Neural cell (in vitro differentiated cells): ENCODE data around the gene ATXN2.

Experiments
- CTCF ChIP-seq: fragments of 450-650 bp; IDR thresholded peaks from 2 replicates; pipeline ENCODE4 v1.5.1; 2014; ENCODE audit warnings: antibody characterized with exemption, mild to moderate bottlenecking, moderate library complexity; ENCODE audit not compliant: poor library complexity, severe bottlenecking
- EZH2 ChIP-seq: fragments of 200-600, 300-800 bp; shearing (Covaris generic), sonication (generic); IDR thresholded peaks from 2 replicates; pipeline ENCODE4 v1.6.1; 2014; ENCODE audit warnings: antibody characterized with exemption, low read length, borderline replicate concordance, mild to moderate bottlenecking; ENCODE audit not compliant: insufficient read depth, poor library complexity, severe bottlenecking
- MXI1 ChIP-seq: fragments of 450-650 bp; conservative IDR thresholded peaks from 2 replicates; pipeline ENCODE4 v1.6.1; 2014; ENCODE audit warnings: antibody characterized with exemption, mild to moderate bottlenecking; ENCODE audit not compliant: poor library complexity, severe bottlenecking
- POLR2AphosphoS5 ChIP-seq: IDR thresholded peaks from 2 replicates; pipeline ENCODE4 v1.6.1; 2012
- REST ChIP-seq: IDR thresholded peaks from 2 replicates; pipeline ENCODE4 v1.6.1; 2012; ENCODE audit warnings: borderline replicate concordance
- TAF1 ChIP-seq: IDR thresholded peaks from 2 replicates; pipeline ENCODE4 v1.6.1; 2012; ENCODE audit warnings: low read depth

GRCh38 chr12:111586986-111587385 lies 12.1 kb downstream of the ATXN2 start:
- TF ChIP-seq REST (no peak), EZH2 (no peak), CTCF (no peak), TAF1 (no peak), POLR2AphosphoS5 (no peak), MXI1 (no peak)
